ENCODE results near the gene ELAVL3.

- TF ChIP-seq CTCF (IDR thresholded peaks at IDR 0.05) (no peak), POLR2A (IDR thresholded peaks at IDR 0.05) (no peak)
These were observed 8.5 kb upstream of the ELAVL3 start for GRCh38 chr19:11489378-11489777.

All from tibial nerve (tissue), 3 donors.